HepG2 (cell line): ENCODE measurements around the gene TNRC18. TPM values are rescaled to one million over a fixed set of nuclear protein-coding genes. Genes with fewer than 3 reads are reported as not detected.

Source experiments
- BCL3 ChIP-seq: sonication (generic); formaldehyde crosslinking; IDR thresholded peaks from 2 replicates; pipeline ENCODE4 v1.5.1; 2020; ENCODE audit warnings: mild to moderate bottlenecking, missing genetic modification reagents, moderate library complexity
- JUNB ChIP-seq: sonication (generic); formaldehyde crosslinking; IDR thresholded peaks from 2 replicates; pipeline ENCODE4 v1.8.0; 2022; ENCODE audit warnings: missing genetic modification reagents, mild to moderate bottlenecking, borderline replicate concordance
- LCORL ChIP-seq, 2 experiments: fragments of 450-650 bp in 1 of 2; sonication (generic) in 1 of 2; formaldehyde crosslinking in 1 of 2; IDR thresholded peaks; 2 replicates each; pipeline versions ENCODE4 v1.5.0 to v1.6.1; 2017 to 2020; ENCODE audit warnings: antibody characterized with exemption in 1 of 2, missing genetic modification reagents in 1 of 2
- NR2F6 ChIP-seq, 2 experiments: IDR thresholded peaks; 2 replicates each; pipeline ENCODE4 v1.6.1; 2016; ENCODE audit warnings: antibody characterized with exemption in 1 of 2, mild to moderate bottlenecking in 1 of 2
- RARG ChIP-seq: sonication (generic); formaldehyde crosslinking; IDR thresholded peaks from 2 replicates; pipeline ENCODE4 v1.4.0; 2020; ENCODE audit warnings: low read depth, mild to moderate bottlenecking, missing genetic modification reagents
- RBFOX2 ChIP-seq: fragments of 200-400 bp; formaldehyde crosslinking; IDR thresholded peaks from 2 replicates; pipeline ENCODE4 v1.6.1; 2017; ENCODE audit warnings: low read depth, mild to moderate bottlenecking, low read length
- REL ChIP-seq: sonication (generic); formaldehyde crosslinking; conservative IDR thresholded peaks from 2 replicates; pipeline ENCODE4 v1.8.0; 2022; ENCODE audit warnings: mild to moderate bottlenecking, missing genetic modification reagents, moderate library complexity
- SMYD3 ChIP-seq: sonication (generic); formaldehyde crosslinking; IDR thresholded peaks from 2 replicates; pipeline ENCODE4 v1.8.1; 2023; ENCODE audit warnings: mild to moderate bottlenecking, missing genetic modification reagents
- SRSF9 ChIP-seq: fragments of 200-400 bp; formaldehyde crosslinking; IDR thresholded peaks from 2 replicates; pipeline ENCODE4 v1.6.1; 2018; ENCODE audit warnings: borderline replicate concordance, mild to moderate bottlenecking, low read depth, low read length; ENCODE audit not compliant: insufficient read depth, poor library complexity, severe bottlenecking
- THAP11 ChIP-seq: IDR thresholded peaks from 2 replicates; pipeline ENCODE4 v1.6.1; 2016; ENCODE audit warnings: missing biosample characterization, missing genetic modification reagents
- ZBTB20 ChIP-seq: sonication (generic); formaldehyde crosslinking; IDR thresholded peaks from 2 replicates; pipeline ENCODE4 v1.8.1; 2023; ENCODE audit warnings: missing genetic modification reagents, low read depth, mild to moderate bottlenecking, borderline replicate concordance
- ZBTB38 ChIP-seq: sonication (generic); formaldehyde crosslinking; IDR thresholded peaks from 2 replicates; pipeline ENCODE4 v1.5.1; 2020; ENCODE audit warnings: mild to moderate bottlenecking, missing genetic modification reagents
- ZNF281 ChIP-seq: sonication (generic); formaldehyde crosslinking; IDR thresholded peaks from 2 replicates; pipeline ENCODE4 v1.4.0; 2020; ENCODE audit warnings: missing genetic modification reagents, borderline replicate concordance
- ZNF501 ChIP-seq: sonication (generic); formaldehyde crosslinking; IDR thresholded peaks from 2 replicates; pipeline ENCODE4 v1.5.1; 2020; ENCODE audit warnings: mild to moderate bottlenecking, moderate library complexity, missing genetic modification reagents
- ZNF549 ChIP-seq: sonication (generic); formaldehyde crosslinking; IDR thresholded peaks from 2 replicates; pipeline ENCODE4 v1.5.0; 2020; ENCODE audit warnings: missing genetic modification reagents
- ZNF580 ChIP-seq: IDR thresholded peaks from 2 replicates; pipeline ENCODE4 v1.6.1; 2016; ENCODE audit warnings: low read depth, borderline replicate concordance
- ZNF660 ChIP-seq: sonication (generic); formaldehyde crosslinking; IDR thresholded peaks from 2 replicates; pipeline ENCODE4 v1.5.1; 2020; ENCODE audit warnings: mild to moderate bottlenecking, low read depth, missing genetic modification reagents, borderline replicate concordance
- ZNF740 ChIP-seq: sonication (generic); formaldehyde crosslinking; IDR thresholded peaks from 2 replicates; pipeline ENCODE4 v1.4.0; 2020; ENCODE audit warnings: missing genetic modification reagents
- ZNF784 ChIP-seq: sonication (generic); formaldehyde crosslinking; IDR thresholded peaks from 2 replicates; pipeline ENCODE4 v1.5.1; 2020; ENCODE audit warnings: missing genetic modification reagents, mild to moderate bottlenecking, borderline replicate concordance
- ZNF790 ChIP-seq: sonication (generic); formaldehyde crosslinking; IDR thresholded peaks from 2 replicates; pipeline ENCODE4 v1.8.0; 2022; ENCODE audit warnings: missing genetic modification reagents, mild to moderate bottlenecking, borderline replicate concordance
- ZNF816 ChIP-seq: sonication (generic); formaldehyde crosslinking; IDR thresholded peaks from 2 replicates; pipeline ENCODE4 v1.8.0; 2022; ENCODE audit warnings: missing genetic modification reagents, mild to moderate bottlenecking, borderline replicate concordance
- ZNF891 ChIP-seq: sonication (generic); formaldehyde crosslinking; IDR thresholded peaks from 2 replicates; pipeline ENCODE4 v1.5.0; 2020; ENCODE audit warnings: mild to moderate bottlenecking, missing genetic modification reagents
- ZZZ3 ChIP-seq: sonication (generic); formaldehyde crosslinking; IDR thresholded peaks from 2 replicates; pipeline ENCODE4 v1.4.0; 2020; ENCODE audit warnings: missing genetic modification reagents, mild to moderate bottlenecking, borderline replicate concordance
- polyA plus RNA-seq, 8 experiments: library from polyadenylated mRNA; depleted of rRNA in 3 of 8; stranded (reverse) in 7 of 8; unstranded in 1 of 8; fragments of >200 nt; fragmentation: Illumina TruSeq in 4 of 8; extraction: Trizol in 4 of 8; gene quantifications; 2 replicates each; pipeline versions ENCODE4 v1.2.1 to v1.2.3, GENCODE V29; 2011 to 2016; ENCODE audit warnings: low read depth in 4 of 8, missing spikeins in 1 of 8, mixed read lengths in 1 of 8; ENCODE audit not compliant: insufficient read depth in 1 of 8
- total RNA-seq, 5 experiments: library from RNA; depleted of rRNA; stranded (reverse); fragments of >200 nt; fragmentation: Illumina TruSeq; extraction: Trizol; gene quantifications; 2 replicates each; pipeline ENCODE4 v1.2.3, GENCODE V29; 2016; ENCODE audit warnings: low read depth in 1 of 5

Gene TNRC18
- total and polyA plus RNA-seq, 2 of the 13 experiments (the other 11 are each of a cell fraction or from before 2014, with no cell fraction given), result 11.7 to 17.4 TPM

- no peak for TF ChIP-seq ZNF580 (CRISPR knock-in tag)
- TF ChIP-seq SRSF9, result no peak
- no peak for TF ChIP-seq JUNB (CRISPR knock-in tag)
- no peak; the same call in 1 of the 2 replicates for TF ChIP-seq ZNF816 (CRISPR knock-in tag)
- 0 out of 2 replicates have a peak, but pooled peaks have one; percentile 40 for TF ChIP-seq BCL3
- TF ChIP-seq ZNF891, result no peak
- TF ChIP-seq ZNF281, result peak; percentile 50; the same call in 1 of the 2 replicates
- TF ChIP-seq ZNF740, result peak; percentile 81
- TF ChIP-seq ZNF660 (CRISPR knock-in tag), result no peak
- no peak for TF ChIP-seq REL (CRISPR knock-in tag)
- TF ChIP-seq SMYD3 (CRISPR knock-in tag), result 0 out of 2 replicates have a peak, but pooled peaks have one; percentile 17
- TF ChIP-seq ZNF790 (CRISPR knock-in tag), result 0 out of 2 replicates have a peak, but pooled peaks have one; percentile 21
- TF ChIP-seq LCORL (IDR thresholded peaks at IDR 0.05), result no peak
- peak; percentile 61; the same call in 1 of the 2 replicates for TF ChIP-seq LCORL (CRISPR knock-in tag; IDR thresholded peaks at IDR 0.05)
- no peak for TF ChIP-seq ZZZ3 (CRISPR knock-in tag)
- no peak for TF ChIP-seq ZBTB38 (CRISPR knock-in tag)
- TF ChIP-seq RARG (CRISPR knock-in tag), result no peak
- peak; percentile 68 for TF ChIP-seq RBFOX2
- no peak for TF ChIP-seq ZNF549 (CRISPR knock-in tag)
- peak; percentile 58 for TF ChIP-seq THAP11 (CRISPR knock-in tag)
- TF ChIP-seq ZNF784 (CRISPR knock-in tag), result no peak
- TF ChIP-seq ZNF501, result no peak; the same call in none of the 2 replicates
- TF ChIP-seq NR2F6 (IDR thresholded peaks at IDR 0.05), result peak; percentile 57; the same call in 1 of the 2 replicates
- TF ChIP-seq NR2F6 (CRISPR knock-in tag; IDR thresholded peaks at IDR 0.05), result no peak; the same call in 1 of the 2 replicates
- 0 out of 2 replicates have a peak, but pooled peaks have one; percentile 13 for TF ChIP-seq ZBTB20
Measured at GRCh38 chr7:5421714-5422395, 1.8 kb downstream of the TNRC18 start (continued).
